ENCODE measurements around the gene MXD3.
"Not testable (repeated sequence)": the region's sequence is repeated elsewhere in the genome, so short reads cannot be mapped to it uniquely, and the experiment has no call there.

MXD3 gene, protein sequence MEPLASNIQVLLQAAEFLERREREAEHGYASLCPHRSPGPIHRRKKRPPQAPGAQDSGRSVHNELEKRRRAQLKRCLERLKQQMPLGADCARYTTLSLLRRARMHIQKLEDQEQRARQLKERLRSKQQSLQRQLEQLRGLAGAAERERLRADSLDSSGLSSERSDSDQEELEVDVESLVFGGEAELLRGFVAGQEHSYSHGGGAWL

GRCh38 chr5:177311723-177312648 lies at the start of gene MXD3:
MXD3 (minus strand) TSS chr5:177311898; CDS start chr5:177311830, 68 bp downstream.
- peak; percentile 98 for DNase-seq

GRCh38 chr5:177360740-177361139 lies 49.0 kb upstream of the MXD3 start:
- not testable (repeated sequence) for DNase-seq

DNA sequence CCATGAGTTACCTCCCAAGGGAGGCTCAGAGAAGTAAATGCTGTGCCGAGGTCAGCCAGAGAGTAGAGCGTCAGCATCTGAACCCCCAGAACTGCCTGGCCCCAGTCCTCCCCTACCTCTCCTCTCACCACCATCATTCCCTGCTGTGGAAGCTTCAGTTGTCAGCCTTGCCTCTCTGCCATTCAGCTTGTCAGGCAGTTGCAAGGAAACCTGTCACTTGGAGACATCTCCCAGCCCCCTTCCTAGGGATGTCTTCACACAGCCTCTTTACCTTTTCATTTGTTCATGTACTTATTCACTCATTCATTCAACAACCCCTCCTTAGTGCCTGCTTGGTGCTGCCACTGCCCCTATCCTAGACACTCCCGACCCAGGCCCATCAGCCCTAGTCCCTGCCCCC lies 48.2 kb upstream of the MXD3 start:
- DNase-seq = no peak

- DNase-seq = no peak
These were observed 47.8 kb upstream of the MXD3 start for GRCh38 chr5:177359451-177359851.

- no peak for DNase-seq
These were observed 46.7 kb upstream of the MXD3 start for GRCh38 chr5:177358370-177358819.

DNA sequence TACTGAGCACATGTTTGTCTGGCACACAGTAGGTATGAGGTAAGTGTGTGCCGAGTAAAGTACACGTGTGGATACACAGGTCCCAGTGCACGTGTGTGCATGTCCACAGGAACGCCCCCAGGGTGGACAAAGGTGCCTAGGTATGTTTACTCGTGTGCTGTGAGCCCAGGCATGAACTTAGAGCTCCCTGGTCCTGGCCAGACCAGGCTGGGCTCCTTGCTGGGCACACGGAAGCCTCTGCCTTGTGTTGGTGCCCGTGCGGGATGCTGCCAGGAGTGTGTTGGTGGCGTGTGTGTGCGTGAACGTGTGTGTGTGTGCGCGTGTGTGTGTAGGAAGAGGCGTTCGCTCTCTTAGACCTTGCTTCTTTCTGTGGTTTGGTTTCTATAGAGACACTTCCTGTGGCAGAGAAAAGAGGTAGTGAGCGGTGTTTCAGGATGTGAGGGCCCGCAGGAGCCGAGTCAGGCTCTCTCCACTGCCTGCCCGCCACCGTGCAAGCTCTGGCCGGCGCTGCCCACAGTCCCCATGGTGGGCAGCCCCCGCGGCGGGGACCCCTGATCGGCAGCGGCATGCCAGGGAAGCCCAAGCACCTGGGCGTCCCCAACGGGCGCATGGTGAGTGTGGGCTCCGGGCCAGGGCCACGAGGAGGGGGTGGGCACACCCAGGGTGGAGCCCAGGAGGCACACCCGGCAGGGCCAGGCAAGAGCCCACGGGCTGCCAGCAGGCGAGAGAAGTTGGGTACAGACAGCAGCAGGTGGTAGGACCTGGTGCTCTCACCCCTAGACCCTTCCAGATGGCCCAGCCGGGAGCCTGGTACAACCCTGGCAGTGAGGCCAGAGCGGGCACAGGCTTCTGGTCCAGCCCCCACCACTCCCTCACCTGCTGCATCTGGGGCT lies 46.0 kb upstream of the MXD3 start, which contains the start of gene RGS14:
Gene RGS14, plus strand, starts transcription at position 466 of the 893 bp plus-strand sequence. Its CDS starts 101 bp downstream, at position 567.
- peak; percentile 85 for DNase-seq

GRCh38 chr5:177357146-177357458 lies 45.4 kb upstream of the MXD3 start:
- no peak for DNase-seq

DNA sequence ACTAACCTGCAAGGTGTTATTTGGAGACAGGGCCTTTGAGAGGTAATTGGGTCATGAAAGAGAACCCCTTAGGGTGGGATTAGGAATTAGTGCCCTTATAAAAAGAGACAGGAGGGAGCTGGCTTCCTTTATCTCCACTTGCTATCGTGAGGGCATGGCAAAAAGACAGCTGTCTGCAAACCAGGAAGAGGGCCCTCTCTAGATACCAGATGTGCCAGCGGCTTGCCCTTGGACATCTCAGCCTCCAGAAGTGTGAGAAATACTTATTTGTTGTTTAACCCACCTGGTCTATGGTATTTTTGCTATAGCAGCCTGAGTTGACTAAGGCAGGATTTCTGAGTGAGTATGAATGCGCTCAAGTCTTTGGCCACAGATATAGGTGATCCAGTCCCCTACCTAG lies 45.0 kb upstream of the MXD3 start:
- no peak for DNase-seq

DNA sequence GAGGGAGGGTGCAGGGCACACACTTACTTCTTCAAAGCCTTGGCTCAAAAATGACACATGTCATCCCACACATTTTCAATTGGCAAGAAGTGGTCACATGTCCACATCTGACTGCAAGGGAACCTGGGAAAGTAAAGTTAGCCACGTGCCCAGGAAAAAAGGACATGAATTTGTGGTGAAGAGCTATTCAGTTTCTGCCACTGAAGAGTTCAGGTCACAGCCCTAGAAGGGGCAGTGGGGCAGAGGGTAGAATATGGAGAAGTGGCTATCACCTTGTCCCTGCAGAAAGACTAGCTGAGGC lies 44.1 kb upstream of the MXD3 start:
- no peak for DNase-seq

GRCh38 chr5:177355162-177355867 lies 43.6 kb upstream of the MXD3 start:
- no peak for DNase-seq

- DNase-seq = no peak
These were observed 43.0 kb upstream of the MXD3 start for GRCh38 chr5:177354711-177355110.

GRCh38 chr5:177354256-177354655 lies 42.6 kb upstream of the MXD3 start:
- no peak for DNase-seq

DNA sequence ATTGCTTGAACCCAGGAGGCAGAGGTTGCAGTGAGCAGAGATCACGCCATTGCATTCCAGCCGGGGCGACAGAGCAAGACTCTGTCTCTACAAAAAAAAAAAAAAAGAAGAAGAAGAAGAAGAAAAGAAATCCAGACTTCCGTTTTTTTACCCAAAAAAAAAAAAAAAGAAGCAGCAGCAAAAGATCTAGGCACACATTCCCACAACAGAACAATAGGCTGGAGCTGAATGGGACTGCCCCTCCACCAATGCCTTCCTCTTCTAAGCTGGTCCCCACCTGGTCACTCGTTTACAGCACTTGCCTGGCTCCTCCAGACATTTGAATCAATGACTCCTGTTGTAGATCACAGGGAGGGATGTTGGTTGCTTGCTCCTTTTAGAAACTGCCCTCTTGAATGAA lies 41.4 kb upstream of the MXD3 start:
- no peak for DNase-seq

DNA sequence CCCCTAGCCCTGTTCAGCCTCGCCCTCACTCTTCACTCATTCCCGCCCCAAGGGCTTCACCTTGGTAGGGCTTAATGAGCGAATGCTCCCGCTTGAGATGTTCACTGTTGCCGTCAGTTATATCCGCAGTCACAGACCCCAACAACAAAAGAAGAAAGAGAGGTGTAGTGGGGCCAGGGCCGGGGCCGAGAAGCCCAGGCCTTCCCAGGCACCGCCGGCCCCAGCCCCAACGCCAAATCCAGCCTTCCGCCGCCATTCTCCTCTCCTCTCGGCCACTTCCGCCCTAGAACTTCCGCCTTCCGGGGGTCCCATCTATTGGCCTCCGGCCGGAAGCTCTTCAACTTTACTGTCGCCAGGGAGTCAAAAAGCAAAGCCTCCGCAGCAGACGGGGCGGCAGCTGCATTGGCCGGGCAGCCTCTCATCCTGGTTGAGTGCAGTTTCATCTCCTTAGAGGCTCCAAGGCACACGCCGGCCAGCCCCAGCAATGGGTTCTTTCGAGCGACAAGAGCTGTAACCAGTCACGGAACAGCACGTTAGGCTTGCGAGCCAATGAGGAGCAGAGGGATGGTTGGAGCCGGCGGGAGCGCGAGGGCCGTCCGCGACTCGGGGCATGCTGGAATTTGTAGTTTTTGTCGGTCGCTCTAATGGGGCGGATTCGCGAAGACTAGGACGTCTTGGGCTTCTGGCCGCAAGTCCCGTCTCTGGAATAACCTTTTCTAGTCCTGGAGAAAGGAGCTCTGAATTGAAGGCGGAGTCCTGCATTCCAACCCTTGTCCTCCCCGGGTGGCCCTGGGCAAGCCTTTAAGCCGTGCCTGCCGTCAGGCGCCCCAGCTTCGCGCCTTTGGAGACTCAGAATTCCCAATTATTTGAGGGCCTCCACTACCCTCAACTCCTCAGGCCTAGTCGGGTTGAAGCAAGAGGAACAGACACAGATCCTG lies 40.0 kb upstream of the MXD3 start, which contains the start of gene LMAN2:
Gene LMAN2, minus strand, starts transcription at position 277 of the 938 bp plus-strand sequence. Its CDS starts 21 bp downstream, at position 256.
- DNase-seq = peak; percentile 96

DNA sequence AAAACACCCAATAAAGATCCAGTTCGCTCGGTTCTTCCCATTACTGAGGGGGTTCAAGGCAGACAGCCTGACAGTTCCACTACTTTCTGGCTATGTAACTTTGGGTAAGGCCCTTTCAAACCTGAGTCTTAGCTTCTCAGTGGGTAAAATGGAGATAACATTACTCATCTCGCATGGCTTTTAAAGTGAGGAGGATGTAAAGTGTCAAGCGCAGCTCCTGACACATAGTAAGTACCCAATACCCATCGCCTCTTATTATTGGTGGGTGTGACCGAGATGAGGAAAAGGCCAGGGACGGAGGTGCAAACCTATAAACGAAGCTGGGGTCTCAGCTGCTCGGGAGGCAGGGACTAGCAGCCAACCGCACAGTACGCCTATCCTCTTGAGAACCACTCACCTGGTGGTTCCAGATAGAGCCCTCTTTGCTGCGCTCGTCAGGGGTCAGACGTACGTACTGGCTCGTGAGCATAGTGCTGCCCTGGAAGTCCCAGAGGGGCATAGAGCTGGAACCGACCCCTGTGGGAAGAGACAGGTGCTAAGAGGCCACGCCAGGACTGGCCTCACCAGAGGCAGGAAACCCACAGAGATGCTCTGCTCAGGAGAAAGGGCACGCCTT lies 39.2 kb upstream of the MXD3 start:
- no peak for DNase-seq

GRCh38 chr5:177349762-177350161 lies 38.1 kb upstream of the MXD3 start:
- no peak for DNase-seq

DNA sequence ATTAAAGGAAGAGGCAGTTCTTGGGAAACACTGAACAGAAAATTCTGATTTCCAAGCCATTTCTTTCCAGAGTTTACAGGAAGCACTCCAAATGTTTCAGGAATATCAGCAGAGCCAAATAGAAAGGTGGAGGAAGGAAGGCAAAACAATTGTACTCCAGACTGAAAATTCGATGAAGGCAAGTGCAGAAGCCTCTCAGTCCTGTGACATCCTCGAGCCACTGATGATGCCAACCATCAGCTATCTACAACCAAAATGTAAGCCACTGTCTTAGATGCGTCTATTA lies 37.6 kb upstream of the MXD3 start:
- DNase-seq = no peak

- no peak for DNase-seq
These were observed 36.0 kb upstream of the MXD3 start for GRCh38 chr5:177347699-177348098.

- DNase-seq = no peak
These were observed 35.1 kb upstream of the MXD3 start for GRCh38 chr5:177346820-177347219.

DNA sequence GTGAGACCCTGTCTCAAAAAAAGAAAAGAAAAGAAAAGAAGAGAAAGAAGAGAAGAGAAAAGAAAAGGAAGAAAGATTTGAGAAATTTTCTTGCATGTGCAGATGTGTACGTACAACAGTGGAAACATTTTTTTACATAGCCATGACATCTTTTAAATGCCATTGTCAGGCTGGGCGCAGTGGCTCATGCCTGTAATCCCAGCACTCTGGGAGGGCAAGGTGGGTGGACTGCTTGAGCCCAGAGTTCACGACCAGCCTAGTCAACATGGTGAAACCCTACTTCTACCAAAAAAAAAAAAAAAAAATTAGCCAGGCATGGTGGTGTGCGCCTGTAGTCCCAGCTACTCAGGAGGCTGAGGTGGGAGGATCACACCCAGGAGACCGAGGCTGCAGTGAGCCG lies 33.2 kb upstream of the MXD3 start:
- no peak for DNase-seq

DNA sequence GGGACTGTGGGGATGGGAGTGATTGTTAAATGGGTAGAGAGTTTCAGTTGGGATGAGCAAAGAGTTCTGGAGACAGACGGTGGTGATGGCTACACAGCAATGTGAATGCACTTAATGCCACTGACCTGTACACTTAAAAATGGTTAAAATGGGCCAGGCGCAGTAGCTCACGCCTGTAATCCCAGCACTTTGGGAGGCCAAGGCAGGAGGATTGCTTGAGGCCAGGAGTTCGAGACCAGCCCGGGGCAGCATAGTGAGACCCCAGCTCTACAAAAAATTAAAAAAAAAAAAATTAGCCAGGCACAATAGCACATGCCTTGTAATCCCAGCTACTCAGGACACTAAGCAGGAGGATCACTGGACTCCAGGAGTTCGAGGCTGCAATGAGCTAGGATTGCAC lies 32.1 kb upstream of the MXD3 start:
- no peak for DNase-seq

Data from activated effector memory CD4-positive, alpha-beta T cell treated with anti-CD3 and anti-CD28 coated beads, Interleukin-2, amount 50 U/mL, for 16 hours (primary cell).